ENCODE results near the gene GCLC.
"Not testable (repeated sequence)": the region's sequence is repeated elsewhere in the genome, so short reads cannot be mapped to it uniquely, and the experiment has no call there.

The GCLC gene

DNA sequence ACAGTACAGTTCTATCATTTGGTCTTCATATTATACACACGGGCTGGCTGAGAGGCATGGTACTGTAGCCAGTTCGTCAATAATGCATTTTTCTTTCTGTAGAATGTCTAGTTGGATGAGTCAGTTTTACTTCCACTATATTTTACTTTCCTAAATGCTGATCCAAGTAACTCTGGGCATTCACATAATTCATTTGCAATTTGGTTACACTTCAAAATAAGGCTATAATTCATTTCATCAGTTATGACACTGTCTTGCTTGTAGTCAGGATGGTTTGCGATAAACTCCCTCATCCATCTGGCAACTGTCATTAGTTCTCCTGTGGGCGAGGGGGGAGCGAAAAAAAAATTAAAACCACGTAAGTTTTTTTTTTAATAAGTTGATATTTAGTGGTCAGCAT is 46.3 kb downstream of the GCLC start:
- H3K9me3 Mint-ChIP-seq = no peaks in the 10 kb centered on the region
- H3K36me3 Mint-ChIP-seq (ENCODE audit: low read depth) = peaks cover 61% of the 10 kb centered on the region
- H3K4me1 Mint-ChIP-seq (ENCODE audit: low read depth) = peaks cover 13% of the 10 kb centered on the region
- H3K27me3 Mint-ChIP-seq = peaks cover 7% of the 10 kb centered on the region
- H3K27ac Mint-ChIP-seq = no peak overlapping the region
- H3K4me3 Mint-ChIP-seq = no peak overlapping the region
- DNase-seq = no peak

- Mint-ChIP-seq H3K9me3 (no peaks in the 10 kb centered on the region), H3K36me3 (ENCODE audit: low read depth) (peaks cover 54% of the 10 kb centered on the region), H3K27ac (no peak overlapping the region), H3K27me3 (peaks cover 7% of the 10 kb centered on the region), H3K4me3 (no peak overlapping the region), H3K4me1 (ENCODE audit: low read depth) (peaks cover 20% of the 10 kb centered on the region)
- DNase-seq = no peak
These were observed 47.0 kb downstream of the GCLC start for GRCh38 chr6:53497905-53498304.

DNA sequence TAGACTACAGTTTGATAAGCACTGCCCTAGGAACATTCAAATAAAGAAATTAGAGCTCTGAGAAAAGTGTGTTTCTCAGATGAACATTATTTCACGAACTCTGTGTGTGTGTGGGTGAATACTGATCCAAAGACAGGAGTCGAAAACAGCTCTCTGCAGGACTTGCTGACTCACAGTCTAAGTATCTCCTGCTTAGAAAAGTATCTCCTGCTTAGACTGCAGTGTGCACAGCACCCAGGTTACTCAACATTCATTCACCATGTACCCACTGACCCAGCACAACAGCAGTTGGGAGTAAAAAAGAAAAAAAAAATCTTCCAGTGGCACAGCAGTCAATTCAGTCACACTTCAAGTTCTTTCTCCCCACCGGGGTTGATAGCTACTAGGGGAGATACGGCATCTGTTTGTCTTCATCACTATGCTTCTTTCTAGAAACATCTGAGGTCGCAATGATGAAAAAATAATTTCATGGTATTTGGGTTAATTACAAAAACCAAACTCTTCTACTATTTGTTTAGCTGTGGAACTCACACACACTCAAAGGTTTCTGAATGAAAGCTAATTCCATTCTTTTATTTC is 48.0 kb downstream of the GCLC start:
- Mint-ChIP-seq H3K9me3 (no peaks in the 10 kb centered on the region), H3K4me1 (ENCODE audit: low read depth) (peaks cover 27% of the 10 kb centered on the region), H3K36me3 (ENCODE audit: low read depth) (peaks cover 46% of the 10 kb centered on the region), H3K27ac (peak overlapping the region; percentile 6), H3K27me3 (peaks cover 7% of the 10 kb centered on the region), H3K4me3 (no peak overlapping the region)
- no peak for DNase-seq

DNA sequence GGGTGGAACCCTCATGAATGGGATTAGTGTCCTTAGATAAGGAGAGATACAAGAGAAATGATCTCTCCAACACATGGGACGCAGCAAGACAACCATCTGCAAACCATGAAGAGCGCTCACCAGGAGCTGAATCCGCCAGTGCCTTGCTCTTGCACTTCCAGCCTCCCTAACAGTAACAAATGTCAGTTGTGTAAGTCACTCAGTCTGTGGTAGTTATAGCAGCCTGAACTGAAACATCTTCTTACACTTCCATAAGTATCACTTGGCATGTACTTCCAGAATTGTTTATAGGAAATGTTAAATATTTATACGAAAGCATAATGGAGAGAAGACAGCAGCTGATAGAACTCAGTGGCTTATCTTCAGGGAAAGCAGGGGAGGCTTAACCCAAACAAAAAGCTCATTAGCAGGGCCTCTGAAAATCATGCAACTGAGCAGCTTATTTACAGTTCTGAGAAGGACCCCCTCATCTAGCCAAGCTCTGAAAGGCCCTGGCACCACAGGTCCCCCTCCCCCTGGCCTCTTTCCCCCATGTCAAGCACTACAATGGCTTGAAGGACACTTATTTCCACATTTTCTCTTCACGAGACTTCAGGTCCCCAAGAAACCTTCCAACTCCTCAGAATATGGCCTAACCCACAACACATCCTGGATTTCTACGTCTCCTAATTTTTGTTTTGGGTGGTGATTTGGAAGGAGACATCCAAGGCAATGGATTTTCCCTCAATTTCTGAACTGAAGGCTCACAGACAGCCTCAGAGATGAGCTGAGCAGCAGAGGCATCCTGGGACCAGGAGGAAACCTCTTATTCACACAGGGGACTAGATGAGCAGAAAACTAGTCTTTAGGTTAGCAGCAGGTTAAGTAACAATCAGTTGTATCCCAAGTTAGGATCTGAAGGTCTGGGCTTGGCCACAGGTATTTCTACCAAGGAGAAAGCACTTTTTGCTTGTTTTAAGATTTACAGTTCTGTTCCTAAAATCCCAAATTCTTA is 49.1 kb downstream of the GCLC start:
- Mint-ChIP-seq H3K36me3 (ENCODE audit: low read depth) (peaks cover 38% of the 10 kb centered on the region), H3K27ac (no peak overlapping the region), H3K4me3 (no peak overlapping the region), H3K9me3 (no peaks in the 10 kb centered on the region), H3K27me3 (peaks cover 13% of the 10 kb centered on the region), H3K4me1 (ENCODE audit: low read depth) (peaks cover 27% of the 10 kb centered on the region)
- no peak for DNase-seq

GRCh38 chr6:53494076-53494475 is 50.8 kb downstream of the GCLC start:
- Mint-ChIP-seq H3K4me3 (no peak overlapping the region), H3K27ac (peak overlapping the region; percentile 89), H3K27me3 (peaks cover 18% of the 10 kb centered on the region), H3K9me3 (no peaks in the 10 kb centered on the region), H3K36me3 (ENCODE audit: low read depth) (peaks cover 20% of the 10 kb centered on the region), H3K4me1 (ENCODE audit: low read depth) (peaks cover 27% of the 10 kb centered on the region)
- DNase-seq = no peak

DNA sequence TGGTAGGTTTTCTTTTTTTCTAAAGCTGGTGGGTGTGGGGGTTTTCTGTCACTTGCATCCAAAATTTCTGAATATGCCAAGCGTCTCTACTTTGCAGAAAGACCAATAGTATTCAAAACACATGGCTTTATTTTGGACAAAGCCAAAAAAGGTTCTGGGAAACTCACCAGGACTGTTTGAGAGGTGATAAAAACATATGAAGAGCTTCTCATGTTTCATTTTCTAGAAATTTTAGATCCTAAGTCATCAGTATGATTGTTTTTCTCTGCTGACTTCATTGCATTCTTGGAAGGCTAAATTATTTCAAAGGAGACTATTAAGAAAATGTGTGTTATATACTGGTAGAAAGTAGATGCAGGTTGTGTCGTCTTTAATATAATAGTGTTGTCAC is 51.3 kb downstream of the GCLC start:
- Mint-ChIP-seq H3K4me3 (peak overlapping the region; percentile 31), H3K9me3 (no peaks in the 10 kb centered on the region), H3K4me1 (ENCODE audit: low read depth) (peaks cover 27% of the 10 kb centered on the region), H3K36me3 (ENCODE audit: low read depth) (peaks cover 16% of the 10 kb centered on the region), H3K27ac (peak overlapping the region; percentile 89), H3K27me3 (peaks cover 22% of the 10 kb centered on the region)
- DNase-seq = no peak

DNA sequence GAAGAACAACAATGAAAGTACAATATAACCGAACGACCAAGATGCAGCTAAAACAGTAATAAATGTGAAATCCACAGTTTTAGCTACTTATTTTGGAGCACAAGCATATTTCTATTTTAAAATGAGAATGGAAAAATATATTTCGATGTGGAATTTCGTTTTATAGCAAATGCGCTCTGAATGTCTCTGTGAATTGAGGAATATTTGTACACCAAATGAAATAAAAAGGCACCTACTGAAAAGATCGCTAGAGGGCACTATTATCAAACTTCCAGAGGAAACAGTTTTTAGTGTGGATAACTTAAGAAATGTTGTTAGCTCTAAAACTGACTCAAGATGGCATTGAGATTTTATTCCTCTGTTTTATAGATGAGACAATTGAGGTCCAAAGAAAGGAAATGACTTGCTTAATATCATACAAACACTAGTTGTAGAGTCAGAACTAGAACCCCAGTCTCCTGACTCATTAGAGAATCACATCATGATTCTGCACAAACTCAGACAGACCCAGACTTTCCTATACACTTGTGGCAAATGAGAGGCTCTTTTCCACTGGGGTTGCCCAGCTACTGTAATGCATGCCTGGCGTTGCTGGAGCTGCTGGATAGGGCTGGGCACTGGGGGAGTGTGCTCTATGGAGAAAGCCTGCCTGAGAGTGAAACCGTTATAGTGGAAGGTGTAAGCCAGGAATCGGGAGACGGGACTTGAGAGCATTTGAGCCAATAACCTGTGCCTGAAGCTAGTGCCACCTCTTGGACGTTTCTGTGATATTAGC is 51.9 kb downstream of the GCLC start:
- H3K9me3 Mint-ChIP-seq = no peaks in the 10 kb centered on the region
- DNase-seq = peak; percentile 66
- peak overlapping the region; percentile 31 for H3K4me3 Mint-ChIP-seq
- peaks cover 11% of the 10 kb centered on the region for H3K36me3 Mint-ChIP-seq (ENCODE audit: low read depth)
- peaks cover 27% of the 10 kb centered on the region for H3K4me1 Mint-ChIP-seq (ENCODE audit: low read depth)
- peak overlapping the region; percentile 89 for H3K27ac Mint-ChIP-seq
- H3K27me3 Mint-ChIP-seq = peaks cover 23% of the 10 kb centered on the region

DNA sequence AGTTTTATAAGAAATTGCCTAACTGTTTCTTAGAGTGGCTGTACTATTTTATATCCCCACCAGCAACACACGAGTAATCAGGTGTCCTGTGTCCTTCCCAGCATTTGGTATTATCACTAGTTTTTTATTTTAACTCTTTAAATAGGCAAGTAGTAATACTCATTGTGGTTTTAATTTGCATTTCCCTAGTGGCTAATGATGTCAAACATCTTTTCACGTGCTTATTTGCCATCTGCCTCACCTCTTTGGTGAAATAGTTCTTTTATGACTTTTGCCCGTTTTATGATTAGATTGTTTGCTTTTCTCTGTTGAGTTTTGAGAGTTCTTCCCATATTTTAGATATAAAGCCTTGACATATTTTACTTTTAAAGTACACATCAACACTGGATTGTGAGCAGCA is 57.8 kb downstream of the GCLC start:
- no peak overlapping the region for H3K27ac Mint-ChIP-seq
- H3K27me3 Mint-ChIP-seq = peaks cover 59% of the 10 kb centered on the region
- no peak overlapping the region for H3K4me3 Mint-ChIP-seq
- H3K4me1 Mint-ChIP-seq (ENCODE audit: low read depth) = peaks cover 6% of the 10 kb centered on the region
- DNase-seq = no peak
- H3K36me3 Mint-ChIP-seq (ENCODE audit: low read depth) = no peaks in the 10 kb centered on the region
- no peaks in the 10 kb centered on the region for H3K9me3 Mint-ChIP-seq

DNA sequence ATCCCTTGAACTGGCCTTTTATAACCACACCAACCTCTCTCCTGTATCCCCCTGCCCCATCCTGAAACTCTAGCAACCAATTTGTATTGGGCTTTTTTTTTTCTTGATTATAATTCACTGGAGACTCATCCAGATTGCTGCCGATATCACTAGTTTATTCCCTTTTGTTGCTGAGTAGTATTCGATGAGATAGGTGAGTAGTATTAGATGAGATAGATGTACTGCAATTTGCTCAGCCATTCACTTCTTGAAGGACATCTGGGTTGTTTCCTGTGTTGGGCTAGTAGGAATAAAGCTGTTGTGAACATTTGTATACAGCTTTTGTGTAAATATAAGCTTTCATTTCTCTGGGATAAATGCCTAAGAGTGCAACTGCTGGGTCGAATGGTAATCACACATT is 58.2 kb downstream of the GCLC start:
- no peak for DNase-seq
- no peak overlapping the region for H3K27ac Mint-ChIP-seq
- peaks cover 59% of the 10 kb centered on the region for H3K27me3 Mint-ChIP-seq
- no peaks in the 10 kb centered on the region for H3K36me3 Mint-ChIP-seq (ENCODE audit: low read depth)
- no peak overlapping the region for H3K4me3 Mint-ChIP-seq
- no peaks in the 10 kb centered on the region for H3K9me3 Mint-ChIP-seq
- peaks cover 6% of the 10 kb centered on the region for H3K4me1 Mint-ChIP-seq (ENCODE audit: low read depth)

- peaks cover 10% of the 10 kb centered on the region for H3K4me1 Mint-ChIP-seq (ENCODE audit: low read depth)
- no peaks in the 10 kb centered on the region for H3K9me3 Mint-ChIP-seq
- no peaks in the 10 kb centered on the region for H3K36me3 Mint-ChIP-seq (ENCODE audit: low read depth)
- no peak overlapping the region for H3K4me3 Mint-ChIP-seq
- DNase-seq = no peak
- peaks cover 53% of the 10 kb centered on the region for H3K27me3 Mint-ChIP-seq
- H3K27ac Mint-ChIP-seq = no peak overlapping the region
These were observed 60.2 kb downstream of the GCLC start for GRCh38 chr6:53484476-53485280.

- H3K36me3 Mint-ChIP-seq (ENCODE audit: low read depth) = no peaks in the 10 kb centered on the region
- H3K9me3 Mint-ChIP-seq = no peaks in the 10 kb centered on the region
- DNase-seq = no peak
- peaks cover 48% of the 10 kb centered on the region for H3K27me3 Mint-ChIP-seq
- H3K27ac Mint-ChIP-seq = no peak overlapping the region
- H3K4me3 Mint-ChIP-seq = no peak overlapping the region
- H3K4me1 Mint-ChIP-seq (ENCODE audit: low read depth) = peaks cover 10% of the 10 kb centered on the region
These were observed 61.2 kb downstream of the GCLC start for GRCh38 chr6:53483423-53484353.

- DNase-seq = no peak
- H3K4me3 Mint-ChIP-seq = no peak overlapping the region
- no peaks in the 10 kb centered on the region for H3K36me3 Mint-ChIP-seq (ENCODE audit: low read depth)
- H3K27me3 Mint-ChIP-seq = peaks cover 29% of the 10 kb centered on the region
- peaks cover 10% of the 10 kb centered on the region for H3K4me1 Mint-ChIP-seq (ENCODE audit: low read depth)
- no peak overlapping the region for H3K27ac Mint-ChIP-seq
- H3K9me3 Mint-ChIP-seq = no peaks in the 10 kb centered on the region
These were observed 63.6 kb downstream of the GCLC start for GRCh38 chr6:53481323-53481722.

- H3K27me3 Mint-ChIP-seq = peaks cover 25% of the 10 kb centered on the region
- H3K36me3 Mint-ChIP-seq (ENCODE audit: low read depth); H3K9me3 Mint-ChIP-seq; DNase-seq; H3K4me3 Mint-ChIP-seq; H3K27ac Mint-ChIP-seq: not testable (repeated sequence)
- H3K4me1 Mint-ChIP-seq (ENCODE audit: low read depth) = peaks cover 10% of the 10 kb centered on the region
These were observed 64.1 kb downstream of the GCLC start for GRCh38 chr6:53480774-53481173.

Data from activated T-cell treated with anti-CD3 and anti-CD28 coated beads, Interleukin-2, amount 50 U/mL, for 24 hours (primary cell).